Measurements from ENCODE around the gene NXPE1. TPM values are rescaled to one million over a fixed set of nuclear protein-coding genes. Genes with fewer than 3 reads are reported as not detected.
"Not testable (repeated sequence)": the region's sequence is repeated elsewhere in the genome, so short reads cannot be mapped to it uniquely, and the experiment has no call there.

Gene NXPE1
- not detected for total RNA-seq
- long read RNA-seq = 0 reads

DNA sequence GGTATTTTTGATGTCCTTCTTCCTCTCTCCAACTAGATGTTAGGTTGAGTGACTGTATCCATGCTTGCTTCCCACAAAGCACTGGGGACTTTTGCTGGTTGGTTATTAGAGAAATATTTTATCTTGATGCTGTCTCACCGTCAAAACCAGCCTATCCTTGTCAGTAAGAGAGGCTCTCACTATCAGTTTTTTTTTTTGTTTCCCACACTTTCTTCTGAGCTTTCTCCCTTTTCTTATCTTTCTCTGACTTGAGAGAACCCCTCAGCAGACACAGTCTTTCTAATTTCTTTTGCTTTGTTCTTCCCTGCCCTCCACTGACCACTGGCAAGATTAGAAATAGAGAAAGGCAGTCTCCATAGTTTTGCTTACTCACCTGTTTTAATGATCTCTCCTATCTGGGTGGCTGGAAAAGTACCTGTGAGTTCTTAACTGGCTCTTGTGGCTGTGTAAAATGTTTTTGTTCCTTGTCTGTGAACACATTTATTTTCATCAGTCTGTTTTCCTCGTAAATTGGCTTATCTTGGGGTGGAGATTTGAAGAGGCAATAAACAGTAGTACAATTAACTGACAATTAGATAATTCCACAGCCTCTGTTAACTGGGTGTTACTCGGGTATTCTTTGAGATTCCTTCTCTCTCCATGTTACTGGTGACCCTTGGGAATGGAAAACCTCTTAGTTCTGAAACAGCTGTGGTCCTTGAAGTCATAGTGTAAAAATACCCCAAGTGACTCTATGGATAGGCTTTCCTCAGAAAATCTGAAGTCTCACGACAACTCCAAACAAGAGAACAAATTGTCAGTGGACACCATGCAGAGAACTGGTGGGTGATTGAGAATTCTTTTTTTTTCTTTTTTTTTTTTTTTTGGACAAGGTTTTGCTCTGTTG is at the start of gene NXPE1:
TSS of gene NXPE1 (minus strand) at position 457 of the 886 bp plus-strand sequence. CDS start 8,680 bp downstream, outside the sequence.
- intact Hi-C loops (cut with DNase I) = no loop called here
- ATAC-seq (no peak), DNase-seq (ENCODE audit: missing footprints) (no peak)

DNA sequence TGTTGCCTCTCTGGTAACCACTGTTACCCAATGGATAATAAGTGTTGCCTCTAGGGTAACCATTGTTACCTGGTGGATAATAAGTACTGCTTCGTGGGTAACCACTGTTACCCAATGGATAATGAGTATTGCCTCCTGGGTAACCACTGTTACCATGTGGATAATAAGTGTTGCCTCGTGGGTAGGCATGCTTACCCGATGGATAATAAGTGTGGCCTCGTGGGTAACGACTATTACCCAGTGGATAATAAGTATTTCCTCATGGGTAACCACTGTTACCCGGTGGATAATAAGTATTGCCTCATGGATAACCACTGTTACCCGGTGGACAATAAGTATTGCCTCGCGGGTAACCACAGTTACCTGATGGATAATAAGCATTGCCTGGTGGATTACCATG is 49.7 kb upstream of the NXPE1 start:
- intact Hi-C loops (cut with DNase I) = loop anchor here (10.0 kb wide), 1 partner anchor 265 kb away; no protein-coding TSS in a partner anchor
- no peak for DNase-seq (ENCODE audit: missing footprints)
- ATAC-seq = no peak

GRCh38 chr11:114608605-114609004 is 48.9 kb upstream of the NXPE1 start:
- intact Hi-C loops (cut with DNase I) = loop anchor here (10.0 kb wide), 1 partner anchor 264 kb away; no protein-coding TSS in a partner anchor
- not testable (repeated sequence) for ATAC-seq; DNase-seq (ENCODE audit: missing footprints)

DNA sequence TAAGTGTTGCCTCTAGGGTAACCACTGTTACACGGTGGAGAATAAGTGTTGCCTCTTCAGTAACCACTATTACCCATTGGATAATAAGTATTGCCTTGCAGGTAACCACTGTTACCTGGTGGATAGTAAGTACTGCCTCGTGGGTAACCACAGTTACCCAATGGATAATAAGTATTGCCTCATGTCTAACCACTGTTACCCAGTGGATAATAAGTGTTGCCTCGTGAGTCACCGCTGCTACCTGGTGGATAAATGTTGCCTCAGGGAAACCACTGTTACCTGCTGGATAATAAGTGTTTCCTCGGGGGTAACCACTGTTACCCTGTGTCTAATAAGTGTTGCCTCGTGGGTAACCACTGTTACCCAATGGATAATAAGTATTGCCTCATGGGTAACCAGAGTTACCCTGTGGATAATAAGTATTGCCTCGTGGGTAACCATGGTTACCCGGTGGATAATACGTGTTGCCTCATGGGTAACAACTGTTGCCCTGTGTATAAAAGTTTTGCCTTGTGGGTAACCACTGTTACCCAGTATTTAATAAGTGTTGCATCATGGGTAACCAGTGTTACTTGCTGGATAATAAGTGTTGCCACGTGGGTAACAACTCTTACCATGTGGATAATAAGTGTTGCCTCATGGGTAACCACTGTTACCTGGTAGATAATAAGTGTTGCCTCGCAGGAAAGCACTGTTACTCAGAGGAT is 48.2 kb upstream of the NXPE1 start:
- intact Hi-C loops (cut with DNase I) = loop anchor here (10.0 kb wide), 1 partner anchor 263 kb away; no protein-coding TSS in a partner anchor
- ATAC-seq = no peak
- DNase-seq (ENCODE audit: missing footprints) = no peak

- DNase-seq (ENCODE audit: missing footprints); ATAC-seq: not testable (repeated sequence)
- intact Hi-C loops (cut with DNase I) = loop anchor here (10.0 kb wide), 1 partner anchor 262 kb away; no protein-coding TSS in a partner anchor
Observed at GRCh38 chr11:114606802-114607075, 47.1 kb upstream of the NXPE1 start.

GRCh38 chr11:114606003-114606801 is 46.5 kb upstream of the NXPE1 start:
- intact Hi-C loops (cut with DNase I) = loop anchor here (10.0 kb wide), 1 partner anchor 261 kb away; no protein-coding TSS in a partner anchor
- no peak for ATAC-seq
- DNase-seq (ENCODE audit: missing footprints) = no peak

DNA sequence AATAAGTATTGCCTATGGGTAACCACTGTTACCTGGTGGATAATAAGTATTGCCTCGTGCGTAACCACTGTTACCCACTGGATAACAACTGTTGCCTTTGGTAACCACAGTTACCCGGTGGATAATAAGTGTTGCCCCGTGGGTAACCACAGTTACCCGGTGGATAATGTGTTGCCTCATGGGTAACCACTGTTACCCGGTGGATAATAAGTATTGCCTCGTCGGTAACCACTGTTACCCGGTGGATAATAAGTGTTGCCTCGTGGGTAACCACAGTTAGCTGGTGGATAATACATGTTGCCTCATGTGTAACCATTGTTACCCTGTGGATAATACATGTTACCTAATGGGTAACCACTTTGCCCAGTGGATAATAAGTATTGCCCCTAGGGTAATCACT is 45.7 kb upstream of the NXPE1 start:
- intact Hi-C loops (cut with DNase I) = loop anchor here (10.0 kb wide), 1 partner anchor 261 kb away; no protein-coding TSS in a partner anchor
- DNase-seq (ENCODE audit: missing footprints) (no peak), ATAC-seq (no peak)

DNA sequence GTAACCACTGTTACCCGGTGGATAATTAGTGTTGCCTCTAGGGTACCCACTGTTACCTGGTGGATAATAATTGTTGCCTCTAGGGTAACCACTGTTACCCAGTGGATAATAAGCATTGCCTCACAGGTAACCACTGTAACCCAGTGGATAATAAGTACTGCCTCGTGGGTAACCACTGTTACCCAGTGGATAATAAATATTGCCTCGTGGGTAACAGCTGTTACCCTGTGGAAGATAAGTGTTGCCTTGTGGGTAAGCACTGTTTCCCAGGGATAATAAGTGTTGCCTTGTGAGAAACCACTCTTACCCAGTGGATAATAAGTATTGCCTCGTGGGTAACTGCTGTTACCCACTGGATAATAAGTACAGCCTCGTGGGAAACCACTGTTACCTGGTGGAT is 45.2 kb upstream of the NXPE1 start:
- DNase-seq (ENCODE audit: missing footprints) (no peak), ATAC-seq (no peak)
- intact Hi-C loops (cut with DNase I) = loop anchor here (10.0 kb wide), 1 partner anchor 260 kb away; no protein-coding TSS in a partner anchor

DNA sequence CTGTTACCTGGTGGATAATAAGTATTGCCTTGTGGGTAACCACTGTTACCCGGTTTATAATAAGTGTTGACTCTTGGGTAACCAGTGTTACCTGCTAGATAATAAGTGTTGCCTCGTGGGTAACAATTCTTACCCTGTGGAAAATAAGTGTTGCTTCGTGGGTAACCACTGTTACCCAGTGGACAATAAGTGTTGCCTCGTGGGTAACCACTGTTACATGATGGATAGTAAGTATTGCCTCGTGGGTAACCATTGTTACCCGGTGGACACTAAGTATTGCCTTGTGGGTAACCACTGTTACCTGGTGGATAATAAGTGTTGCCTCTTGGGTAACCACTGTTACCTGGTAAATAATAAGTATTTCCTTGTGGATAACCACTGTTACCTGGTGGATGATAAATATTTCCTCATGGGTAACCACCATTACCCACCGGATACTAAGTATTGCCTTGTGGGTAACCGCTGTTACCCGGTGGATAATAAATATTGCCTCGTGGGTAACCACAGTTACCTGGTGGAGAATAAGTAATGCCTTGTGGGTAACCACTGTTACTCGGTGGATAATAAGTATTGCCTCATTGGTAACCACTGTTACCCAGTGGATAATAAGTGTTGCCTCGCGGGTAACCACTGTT is 44.6 kb upstream of the NXPE1 start:
- DNase-seq (ENCODE audit: missing footprints) (no peak), ATAC-seq (no peak)
- intact Hi-C loops (cut with DNase I) = loop anchor here (10.0 kb wide), 1 partner anchor 259 kb away; no protein-coding TSS in a partner anchor

DNA sequence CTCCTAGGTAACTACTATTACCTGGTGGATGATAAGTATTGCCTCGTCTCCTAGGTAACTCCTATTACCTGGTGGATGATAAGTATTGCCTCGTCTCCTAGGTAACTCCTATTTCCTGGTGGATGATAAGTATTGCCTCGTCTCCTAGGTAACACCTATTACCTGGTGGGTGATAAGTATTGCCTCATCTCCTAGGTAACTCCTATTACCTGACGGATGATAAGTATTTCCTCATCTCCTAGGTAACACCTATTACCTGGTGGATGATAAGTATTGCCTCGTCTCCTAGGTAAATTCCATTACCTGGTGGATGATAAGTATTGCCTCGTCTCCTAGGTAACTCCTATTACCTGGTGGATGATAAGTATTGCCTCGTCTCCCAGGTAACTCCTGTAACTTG is 43.5 kb upstream of the NXPE1 start:
- ATAC-seq; DNase-seq (ENCODE audit: missing footprints): not testable (repeated sequence)
- intact Hi-C loops (cut with DNase I) = loop anchor here (10.0 kb wide), 1 partner anchor 258 kb away; no protein-coding TSS in a partner anchor

DNA sequence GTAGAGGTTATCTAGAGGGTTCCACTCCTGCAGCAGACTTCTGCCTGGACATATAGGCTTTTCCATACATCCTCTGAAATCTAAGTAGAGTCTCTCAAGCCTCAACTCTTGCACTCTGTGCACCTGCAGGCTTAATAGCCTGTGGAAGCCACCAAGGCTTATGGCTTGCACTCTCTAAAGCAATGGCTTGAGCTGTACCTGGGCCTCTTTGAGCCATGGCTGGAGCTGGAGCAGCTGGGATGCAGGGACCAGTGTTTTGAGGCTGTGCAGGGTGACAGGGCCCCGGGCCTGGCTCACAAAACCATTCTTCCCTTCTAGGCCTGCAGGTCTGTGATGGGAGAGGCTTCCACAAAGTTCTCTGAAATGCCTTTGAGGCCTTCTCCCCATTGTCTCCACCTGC is 38.8 kb upstream of the NXPE1 start:
- intact Hi-C loops (cut with DNase I) = no loop called here
- no peak for ATAC-seq
- no peak for DNase-seq (ENCODE audit: missing footprints)

GRCh38 chr11:114596175-114596919 is 36.7 kb upstream of the NXPE1 start:
- intact Hi-C loops (cut with DNase I) = no loop called here
- DNase-seq (ENCODE audit: missing footprints) (no peak), ATAC-seq (no peak)

- intact Hi-C loops (cut with DNase I) = no loop called here
- DNase-seq (ENCODE audit: missing footprints) (no peak), ATAC-seq (no peak)
Observed at GRCh38 chr11:114595571-114595970, 35.9 kb upstream of the NXPE1 start, which contains the start of gene NXPE4. TSS of gene NXPE4 (minus strand) at chr11:114595786. CDS start at chr11:114594759, 1,027 bp downstream.

GRCh38 chr11:114594703-114595102 is 35.0 kb upstream of the NXPE1 start:
- ATAC-seq = no peak
- no peak for DNase-seq (ENCODE audit: missing footprints)
- intact Hi-C loops (cut with DNase I) = no loop called here

DNA sequence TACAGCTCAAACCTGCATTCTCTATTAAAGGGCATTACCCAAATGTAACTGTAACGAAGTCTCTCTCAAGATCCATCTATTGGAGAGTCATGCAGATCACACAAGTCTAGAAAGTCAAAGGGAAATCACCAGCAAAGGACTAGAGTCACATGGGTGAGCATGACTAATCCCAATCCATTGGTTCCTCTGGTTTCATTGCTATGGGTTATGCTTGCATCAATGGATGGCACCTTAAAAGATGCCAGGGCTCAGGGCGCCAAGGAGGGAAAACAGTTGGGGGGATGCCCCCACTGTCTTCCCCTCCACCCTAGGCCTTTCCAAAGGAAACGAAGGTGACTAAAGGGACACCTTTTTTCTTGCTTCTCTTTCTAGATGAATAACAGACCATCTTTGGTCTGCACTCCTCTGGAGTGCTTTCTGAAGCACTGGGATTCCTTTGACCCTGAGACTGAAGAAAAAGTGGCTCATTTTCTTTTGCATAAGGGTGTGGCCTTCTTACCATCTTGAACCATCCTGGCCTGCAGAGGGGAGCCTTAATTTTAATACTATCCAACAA is 27.8 kb upstream of the NXPE1 start:
- DNase-seq (ENCODE audit: missing footprints) = no peak
- intact Hi-C loops (cut with DNase I) = no loop called here
- ATAC-seq = no peak

GRCh38 chr11:114586797-114587196 is 27.1 kb upstream of the NXPE1 start:
- intact Hi-C loops (cut with DNase I) = no loop called here
- ATAC-seq = no peak
- no peak for DNase-seq (ENCODE audit: missing footprints)

- intact Hi-C loops (cut with DNase I) = no loop called here
Observed at GRCh38 chr11:114571712-114572111, 12.0 kb upstream of the NXPE1 start.

More at GRCh38 chr11:114571712-114572111, 12.0 kb upstream of the NXPE1 start:
- DNase-seq (ENCODE audit: missing footprints) = no peak
- ATAC-seq = no peak

Measured in Right ventricle myocardium inferior (tissue), 1 donor.